Measurements from ENCODE around the gene S100Z.
"Not testable (repeated sequence)": the region's sequence is repeated elsewhere in the genome, so short reads cannot be mapped to it uniquely, and the experiment has no call there.

The S100Z gene

GRCh38 chr5:76874088-76874581 lies 24.3 kb downstream of the S100Z start:
- peak; percentile 52 for DNase-seq (ENCODE audit: low spot score)

GRCh38 chr5:76888733-76889300 lies 39.0 kb downstream of the S100Z start:
- no peak for DNase-seq (ENCODE audit: low spot score)

GRCh38 chr5:76893294-76893693 lies 43.5 kb downstream of the S100Z start:
- no peak for DNase-seq (ENCODE audit: low spot score)

- no peak for DNase-seq (ENCODE audit: low spot score)
These were observed 46.4 kb downstream of the S100Z start for GRCh38 chr5:76896196-76896595.

- DNase-seq (ENCODE audit: low spot score) = no peak
These were observed 51.7 kb downstream of the S100Z start for GRCh38 chr5:76901522-76901921.

- DNase-seq (ENCODE audit: low spot score) = no peak
These were observed 58.4 kb downstream of the S100Z start for GRCh38 chr5:76908166-76908565.

GRCh38 chr5:76910344-76910933 lies 60.6 kb downstream of the S100Z start:
- DNase-seq (ENCODE audit: low spot score) = not testable (repeated sequence)

GRCh38 chr5:76914671-76915070 lies 64.9 kb downstream of the S100Z start:
- not testable (repeated sequence) for DNase-seq (ENCODE audit: low spot score)

- DNase-seq (ENCODE audit: low spot score) = no peak
These were observed 68.7 kb downstream of the S100Z start for GRCh38 chr5:76918539-76918938.

GRCh38 chr5:76920491-76920890 lies 70.7 kb downstream of the S100Z start:
- no peak for DNase-seq (ENCODE audit: low spot score)

- no peak for DNase-seq (ENCODE audit: low spot score)
These were observed 76.7 kb downstream of the S100Z start for GRCh38 chr5:76926329-76927105.

- no peak for DNase-seq (ENCODE audit: low spot score)
These were observed 78.1 kb downstream of the S100Z start for GRCh38 chr5:76927961-76928360.

- no peak for DNase-seq (ENCODE audit: low spot score)
These were observed 80.3 kb downstream of the S100Z start for GRCh38 chr5:76930083-76930482.

GRCh38 chr5:76938177-76938576 lies 88.4 kb downstream of the S100Z start:
- no peak for DNase-seq (ENCODE audit: low spot score)

GRCh38 chr5:76941000-76941399 lies 91.2 kb downstream of the S100Z start:
- DNase-seq (ENCODE audit: low spot score) = no peak

GRCh38 chr5:76941442-76941841 lies 91.6 kb downstream of the S100Z start:
- DNase-seq (ENCODE audit: low spot score) = no peak

GRCh38 chr5:76942581-76942980 lies 92.8 kb downstream of the S100Z start:
- no peak for DNase-seq (ENCODE audit: low spot score)

GRCh38 chr5:76943006-76943405 lies 93.2 kb downstream of the S100Z start:
- no peak for DNase-seq (ENCODE audit: low spot score)

GRCh38 chr5:76944638-76945037 lies 94.8 kb downstream of the S100Z start:
- no peak for DNase-seq (ENCODE audit: low spot score)

- DNase-seq (ENCODE audit: low spot score) = not testable (repeated sequence)
These were observed 95.4 kb downstream of the S100Z start for GRCh38 chr5:76945238-76945637.

- DNase-seq (ENCODE audit: low spot score) = no peak
These were observed 96.3 kb downstream of the S100Z start for GRCh38 chr5:76946090-76946489.

- DNase-seq (ENCODE audit: low spot score) = no peak
These were observed 97.3 kb downstream of the S100Z start for GRCh38 chr5:76947082-76947503.

Measured in germinal center (tissue), 1 donor.